ENCODE measurements around the gene DEPDC1. TPM values are rescaled to one million over a fixed set of nuclear protein-coding genes. Genes with fewer than 3 reads are reported as not detected.

DEPDC1 gene
- total RNA-seq, 1 experiment from 2014 or later = 26.1 TPM

DNA sequence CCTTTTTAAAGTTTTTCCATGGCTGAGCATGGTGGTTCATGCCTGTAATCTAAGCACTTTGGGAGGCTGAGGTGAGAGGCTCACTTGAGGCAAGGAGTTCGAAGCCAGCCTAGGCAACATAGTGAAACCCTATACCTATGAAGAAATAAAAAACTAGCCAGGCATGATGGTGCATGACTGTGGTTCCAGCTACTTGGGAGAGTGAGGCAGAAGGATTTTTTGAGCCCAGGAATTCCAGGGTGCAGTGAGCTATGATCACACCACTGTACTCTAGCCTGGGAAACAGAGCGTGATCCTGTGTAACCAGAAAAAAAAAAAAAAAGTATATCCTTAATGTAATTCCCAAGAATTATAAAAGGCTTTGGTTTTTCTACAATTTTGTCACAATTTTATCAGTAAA, 17.4 kb downstream of the DEPDC1 start:
- Histone ChIP-seq H4K91ac (ENCODE audit: insufficient read length, low read depth, low read length) (no peak overlapping the region), H3K23me2 (ENCODE audit: insufficient read length, low read depth, low read length, poor library complexity, severe bottlenecking) (no peaks in the 10 kb centered on the region), H2BK120ac (ENCODE audit: low read depth, low read length, poor library complexity, severe bottlenecking) (no peak overlapping the region), H2AFZ (ENCODE audit: low read length) (no peak overlapping the region), H3K27ac (ENCODE audit: insufficient read length, low read depth, low read length) (no peak overlapping the region), H2AK5ac (ENCODE audit: insufficient read length, low read length) (no peak overlapping the region), H3K9me3 (ENCODE audit: control insufficient read depth, low read depth, low read length) (no peaks in the 10 kb centered on the region), H2BK5ac (ENCODE audit: insufficient read length, low read length) (no peak overlapping the region), H3K4me2 (ENCODE audit: insufficient read depth, insufficient read length, low read length) (no peak overlapping the region), H2BK12ac (ENCODE audit: insufficient read length, low read depth, low read length) (no peak overlapping the region), H3K14ac (ENCODE audit: insufficient read depth, low read length) (no peak overlapping the region), H3K79me2 (ENCODE audit: insufficient read depth, low read length) (no peaks in the 10 kb centered on the region), H2BK15ac (ENCODE audit: low read depth, low read length) (no peak overlapping the region), H2BK20ac (ENCODE audit: low read depth, low read length, poor library complexity, severe bottlenecking) (no peak overlapping the region), H3K18ac (ENCODE audit: insufficient read length, low read depth, low read length) (no peak overlapping the region), H3K23ac (ENCODE audit: insufficient read length, low read depth, low read length) (no peak overlapping the region), H3K4ac (ENCODE audit: low read depth, low read length) (no peak overlapping the region), H4K8ac (replicated peaks; ENCODE audit: insufficient read length, low read depth, low read length) (no peak overlapping the region), H4K20me1 (ENCODE audit: control insufficient read depth, insufficient read depth, insufficient read length) (no peaks in the 10 kb centered on the region), H3K4me1 (ENCODE audit: insufficient read depth, low read length) (no peaks in the 10 kb centered on the region), H3K27me3 (ENCODE audit: insufficient read depth, low read length) (no peaks in the 10 kb centered on the region), H3K79me1 (ENCODE audit: insufficient read depth, low read depth, low read length, poor library complexity, severe bottlenecking) (no peaks in the 10 kb centered on the region), H3K56ac (ENCODE audit: insufficient read length, low read depth, low read length) (no peak overlapping the region), H3K9ac (ENCODE audit: extremely low read depth, insufficient read length, low read length) (no peak overlapping the region), H4K5ac (ENCODE audit: insufficient read length, low read depth, low read length) (no peak overlapping the region), H3T11ph (ENCODE audit: low read length) (no peak overlapping the region)
- no peak overlapping the region for H3K4me3 Mint-ChIP-seq
- peaks cover 36 to 70% (median 60%) of the 10 kb centered on the region in 3 experiments; a peak in 6 of 7 replicates for H3K36me3 Mint-ChIP-seq (ENCODE audit: insufficient read depth in 1 of 3, low read depth in 3 of 3)
- H3K27ac Mint-ChIP-seq = peak overlapping the region; percentile 68 to 85 (median 73); a peak in 5 of 7 replicates
- TF ChIP-seq, protein P1, sequence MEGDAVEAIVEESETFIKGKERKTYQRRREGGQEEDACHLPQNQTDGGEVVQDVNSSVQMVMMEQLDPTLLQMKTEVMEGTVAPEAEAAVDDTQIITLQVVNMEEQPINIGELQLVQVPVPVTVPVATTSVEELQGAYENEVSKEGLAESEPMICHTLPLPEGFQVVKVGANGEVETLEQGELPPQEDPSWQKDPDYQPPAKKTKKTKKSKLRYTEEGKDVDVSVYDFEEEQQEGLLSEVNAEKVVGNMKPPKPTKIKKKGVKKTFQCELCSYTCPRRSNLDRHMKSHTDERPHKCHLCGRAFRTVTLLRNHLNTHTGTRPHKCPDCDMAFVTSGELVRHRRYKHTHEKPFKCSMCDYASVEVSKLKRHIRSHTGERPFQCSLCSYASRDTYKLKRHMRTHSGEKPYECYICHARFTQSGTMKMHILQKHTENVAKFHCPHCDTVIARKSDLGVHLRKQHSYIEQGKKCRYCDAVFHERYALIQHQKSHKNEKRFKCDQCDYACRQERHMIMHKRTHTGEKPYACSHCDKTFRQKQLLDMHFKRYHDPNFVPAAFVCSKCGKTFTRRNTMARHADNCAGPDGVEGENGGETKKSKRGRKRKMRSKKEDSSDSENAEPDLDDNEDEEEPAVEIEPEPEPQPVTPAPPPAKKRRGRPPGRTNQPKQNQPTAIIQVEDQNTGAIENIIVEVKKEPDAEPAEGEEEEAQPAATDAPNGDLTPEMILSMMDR (conservative IDR thresholded peaks at IDR 0.05) = no peak
- no peak for DNase-seq
- WGBS (ENCODE audit: extremely low coverage, insufficient read length, low lambda C conversion rate) = no CpG with 5 or more reads among the region's 2 CpGs
- H3K27me3 Mint-ChIP-seq (ENCODE audit: low read depth) = no peaks in the 10 kb centered on the region
- H3K4me1 Mint-ChIP-seq = peaks cover 10% of the 10 kb centered on the region in 2 experiments; a peak in 3 of 4 replicates
- H3K9me3 Mint-ChIP-seq = no peaks in the 10 kb centered on the region

Measured in H9 (cell line).